CD4-positive, alpha-beta T cell treated with Interferon alpha-2 for 1 hour (primary cell): ENCODE results near the gene ACAN.
A peak's percentile ranks its signal among the peaks of the same experiment; 100 is the strongest.

Experiments
- DNase-seq, 2 donors: peaks; one replicate each; pipeline ENCODE4 v3.0.0-alpha.2; 2020 to 2022

ACAN gene

GRCh38 chr15:88843334-88843733, 40.1 kb downstream of the ACAN start:
- no peak for DNase-seq

- DNase-seq = no peak
These were observed 41.6 kb downstream of the ACAN start for GRCh38 chr15:88844749-88845386.

- DNase-seq = no peak
These were observed 42.4 kb downstream of the ACAN start for GRCh38 chr15:88845616-88846015.

- DNase-seq = no peak
These were observed 43.9 kb downstream of the ACAN start for GRCh38 chr15:88847144-88847543.

DNA sequence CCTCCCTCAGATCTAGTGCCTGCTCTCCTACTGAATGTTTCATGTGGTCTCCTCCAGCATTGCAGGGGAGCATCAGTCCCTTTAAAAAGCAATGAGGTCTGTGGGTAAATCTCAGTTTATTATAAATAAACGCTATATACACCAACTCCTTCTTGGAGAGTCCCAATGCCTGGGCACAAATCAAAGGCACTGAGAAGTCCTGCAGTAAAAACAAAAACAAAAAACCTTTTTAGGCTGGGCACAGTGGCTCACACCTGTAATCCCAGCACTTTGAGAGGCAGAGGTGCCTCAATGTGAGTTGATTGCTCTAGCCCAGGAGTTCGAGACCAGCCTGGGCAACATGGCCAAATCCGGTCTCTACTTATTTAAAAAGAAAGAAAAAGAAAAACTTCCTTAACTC, 45.0 kb downstream of the ACAN start:
- no peak for DNase-seq

- DNase-seq = no peak
These were observed 46.3 kb downstream of the ACAN start for GRCh38 chr15:88849376-88850072.

- DNase-seq = no peak
These were observed 49.2 kb downstream of the ACAN start for GRCh38 chr15:88852476-88852875.

DNA sequence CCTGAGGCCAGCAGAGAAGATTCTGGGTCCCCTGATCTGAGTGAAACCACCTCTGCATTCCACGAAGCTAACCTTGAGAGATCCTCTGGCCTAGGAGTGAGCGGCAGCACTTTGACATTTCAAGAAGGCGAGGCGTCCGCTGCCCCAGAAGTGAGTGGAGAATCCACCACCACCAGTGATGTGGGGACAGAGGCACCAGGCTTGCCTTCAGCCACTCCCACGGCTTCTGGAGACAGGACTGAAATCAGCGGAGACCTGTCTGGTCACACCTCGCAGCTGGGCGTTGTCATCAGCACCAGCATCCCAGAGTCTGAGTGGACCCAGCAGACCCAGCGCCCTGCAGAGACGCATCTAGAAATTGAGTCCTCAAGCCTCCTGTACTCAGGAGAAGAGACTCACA, 55.7 kb downstream of the ACAN start:
- DNase-seq = no peak

DNA sequence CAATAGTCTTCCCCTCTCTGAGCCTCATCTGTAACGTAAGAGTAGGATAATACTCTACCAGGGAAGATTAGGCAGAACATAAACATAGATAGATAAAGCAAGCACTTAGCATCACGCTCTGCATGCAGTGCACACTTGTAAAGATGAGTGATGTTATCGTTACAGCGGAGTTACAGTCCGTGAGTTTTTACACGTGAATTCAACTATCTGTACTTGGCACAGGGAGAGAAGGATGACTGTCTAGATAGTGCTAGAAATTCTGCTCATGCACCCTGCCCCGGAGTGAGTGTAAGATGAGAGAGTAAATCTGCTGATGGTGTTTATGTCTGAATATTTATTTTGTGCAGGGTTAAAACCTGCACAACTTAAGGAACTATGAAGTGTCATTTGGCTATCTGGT, 56.3 kb downstream of the ACAN start:
- no peak for DNase-seq

GRCh38 chr15:88860212-88860611, 57.0 kb downstream of the ACAN start:
- DNase-seq = no peak

GRCh38 chr15:88863412-88863811, 60.2 kb downstream of the ACAN start:
- no peak for DNase-seq

- DNase-seq = no peak
These were observed 61.7 kb downstream of the ACAN start for GRCh38 chr15:88864861-88865497.

GRCh38 chr15:88865498-88866099, 62.4 kb downstream of the ACAN start:
- DNase-seq = no peak

DNA sequence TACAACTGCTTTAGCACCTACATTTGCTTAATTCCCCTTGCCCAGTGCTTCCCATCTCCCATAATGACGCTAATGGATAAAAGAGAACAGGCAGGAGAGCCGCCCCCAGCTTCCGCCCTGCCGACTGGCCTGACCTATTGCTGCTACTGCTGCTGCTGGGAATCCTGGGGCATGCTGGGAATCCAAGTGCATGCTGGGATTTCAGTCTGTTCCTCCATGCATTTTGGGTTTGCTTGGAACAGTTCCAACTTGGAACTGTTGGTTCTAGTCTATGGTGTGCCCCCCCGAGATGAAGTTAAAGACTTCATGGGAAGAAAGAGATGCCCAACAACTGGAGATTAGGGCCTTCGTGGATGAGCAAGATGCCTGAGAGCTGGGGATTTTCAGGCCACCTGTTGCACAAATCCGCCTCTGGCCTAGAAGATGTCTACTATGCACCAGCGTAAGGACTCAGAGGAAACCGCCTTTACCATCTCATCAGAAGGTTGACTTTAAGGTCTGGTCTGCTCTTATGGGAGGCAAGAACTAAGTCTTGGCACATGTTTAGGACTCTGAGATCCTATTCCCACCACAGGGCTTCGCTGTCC, 63.2 kb downstream of the ACAN start:
- DNase-seq = no peak

DNA sequence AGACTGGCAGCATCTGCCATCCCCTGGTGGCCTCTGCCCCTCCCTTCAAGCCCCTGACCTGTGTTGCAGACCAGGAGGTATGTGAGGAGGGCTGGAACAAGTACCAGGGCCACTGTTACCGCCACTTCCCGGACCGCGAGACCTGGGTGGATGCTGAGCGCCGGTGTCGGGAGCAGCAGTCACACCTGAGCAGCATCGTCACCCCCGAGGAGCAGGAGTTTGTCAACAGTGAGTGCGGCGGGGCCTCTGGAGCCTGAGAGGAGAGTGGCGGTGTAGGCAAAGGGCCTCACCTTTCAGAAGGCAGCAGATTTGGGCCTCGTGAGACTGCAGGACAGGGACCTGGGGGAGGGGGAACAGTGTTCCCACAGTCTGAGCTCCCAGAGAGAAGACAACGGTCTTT, 68.1 kb downstream of the ACAN start:
- DNase-seq = no peak

DNA sequence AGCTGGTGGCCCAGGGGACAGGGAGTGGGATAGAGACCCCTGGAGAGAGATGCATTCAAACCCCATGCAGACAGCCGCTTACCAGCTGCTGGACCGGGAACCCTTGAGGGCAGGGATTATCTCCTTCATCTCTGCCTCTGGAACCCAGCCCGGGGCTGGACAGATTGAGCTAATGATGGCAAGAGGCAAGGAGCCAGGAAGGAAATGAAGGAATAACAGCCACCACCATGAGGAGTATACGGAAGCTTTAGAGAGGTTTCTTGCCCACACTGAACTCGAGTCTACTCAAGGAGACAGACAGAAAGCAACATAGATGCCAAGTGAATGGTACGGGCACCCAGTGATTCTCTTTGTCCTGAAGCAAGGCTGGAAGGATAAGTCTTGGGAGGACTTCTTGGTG, 68.9 kb downstream of the ACAN start:
- DNase-seq = no peak

GRCh38 chr15:88872706-88873105, 69.5 kb downstream of the ACAN start:
- no peak for DNase-seq

- no peak for DNase-seq
These were observed 70.5 kb downstream of the ACAN start for GRCh38 chr15:88873786-88874185.

GRCh38 chr15:88874275-88874674, 71.0 kb downstream of the ACAN start:
- no peak for DNase-seq

GRCh38 chr15:88874684-88875083, 71.4 kb downstream of the ACAN start:
- no peak for DNase-seq

DNA sequence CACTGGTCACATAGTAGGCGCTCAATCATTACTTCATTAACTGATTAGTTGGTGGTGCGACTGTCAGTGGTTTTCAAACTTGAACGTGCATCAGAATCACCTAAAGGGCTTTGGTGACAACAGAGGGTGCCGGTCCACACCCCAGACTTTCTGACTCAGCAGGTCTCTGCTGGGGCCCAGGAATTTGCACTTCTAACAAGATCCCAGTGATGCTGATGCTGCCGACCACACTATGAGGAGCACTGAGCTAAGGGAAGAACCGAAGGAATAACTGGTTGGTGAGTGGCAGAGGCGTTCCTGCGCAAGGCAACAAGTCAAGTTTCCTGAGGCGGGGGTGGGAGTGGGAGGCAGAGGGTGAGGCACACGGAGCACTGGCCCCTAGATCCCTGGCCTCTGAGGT, 73.3 kb downstream of the ACAN start:
- no peak for DNase-seq

DNA sequence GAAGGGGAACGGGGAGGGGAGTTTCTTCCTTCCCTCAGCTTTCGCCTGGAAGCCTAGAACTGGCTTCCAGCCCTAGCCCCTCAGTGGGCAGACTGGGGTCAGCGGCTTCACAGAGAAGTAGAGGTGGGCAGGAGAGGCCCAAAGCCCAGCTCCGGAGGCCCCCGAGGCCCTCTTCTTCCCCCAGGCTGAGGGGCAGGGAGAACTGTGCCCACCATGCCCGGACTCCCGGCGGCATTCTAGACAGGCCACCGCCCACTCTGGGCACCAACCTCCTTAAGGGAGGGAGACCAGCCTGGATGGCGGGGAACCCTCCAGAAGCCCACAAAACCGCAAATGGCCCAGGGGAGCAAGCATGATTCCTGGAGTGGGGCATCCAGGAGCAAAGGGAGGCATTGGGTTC, 74.2 kb downstream of the ACAN start:
- DNase-seq = no peak

DNA sequence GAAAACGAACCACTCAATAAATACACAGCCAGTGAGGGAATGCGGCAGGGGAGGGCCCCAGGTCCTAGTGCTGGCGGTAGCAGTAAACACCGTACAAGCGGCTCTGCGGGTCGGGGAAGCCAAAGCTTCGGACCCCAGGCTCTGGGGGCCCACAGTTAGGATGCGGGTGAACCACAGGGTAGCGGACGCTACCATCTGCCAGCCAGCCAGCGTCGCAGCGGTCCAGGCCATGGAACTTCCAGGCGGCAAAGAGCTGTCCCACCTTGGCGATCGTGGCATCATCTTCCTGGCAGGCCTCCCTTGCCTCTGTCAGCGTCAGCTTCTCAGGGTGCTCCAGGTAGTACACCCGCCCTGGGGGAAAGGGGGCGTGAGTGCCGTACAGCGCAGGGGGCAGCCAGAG, 74.7 kb downstream of the ACAN start:
- no peak for DNase-seq

- DNase-seq = peak; percentile 19 to 35
These were observed 75.5 kb downstream of the ACAN start for GRCh38 chr15:88878720-88879184.
